HG03460 (cell line): ENCODE measurements around the gene AP2A1.

Experiments
- ATAC-seq: cut with Tn5 transposase; IDR thresholded peaks from one replicate; pipeline ENCODE4 v1.9.1; 2021; ENCODE audit not compliant: unreplicated experiment

AP2A1 gene

GRCh38 chr19:49854378-49855263 lies 87.8 kb downstream of the AP2A1 start:
- no peak for ATAC-seq

GRCh38 chr19:49855277-49855675 lies 88.5 kb downstream of the AP2A1 start:
- ATAC-seq: no peak

- no peak for ATAC-seq
These were observed 89.1 kb downstream of the AP2A1 start for GRCh38 chr19:49855676-49856573.

- no peak for ATAC-seq
These were observed 89.8 kb downstream of the AP2A1 start for GRCh38 chr19:49856574-49857021.
